IPS DF 19.7 (cell line): ENCODE data around the gene EDN2.

Source experiments
- DNase-seq: peaks from one replicate; pipeline ENCODE4 v3.0.0-alpha.2; 2013; ENCODE audit warnings: low read depth, low spot score

Gene EDN2

GRCh38 chr1:41484402-41485241 is at the start of gene EDN2:
Gene EDN2, minus strand, starts transcription at chr1:41484683. Its CDS starts 82 bp downstream, at chr1:41484601.
- no peak for DNase-seq

- no peak for DNase-seq
Observed at GRCh38 chr1:41533731-41534080, 49.2 kb upstream of the EDN2 start.

- no peak for DNase-seq
Observed at GRCh38 chr1:41533016-41533730, 48.7 kb upstream of the EDN2 start.

- DNase-seq, result no peak
Observed at GRCh38 chr1:41532206-41532975, 47.9 kb upstream of the EDN2 start.

GRCh38 chr1:41530411-41530810 is 45.9 kb upstream of the EDN2 start:
- DNase-seq, result no peak

- DNase-seq, result no peak
Observed at GRCh38 chr1:41529621-41530395, 45.3 kb upstream of the EDN2 start.

GRCh38 chr1:41528726-41529605 is 44.5 kb upstream of the EDN2 start:
- DNase-seq, result no peak

GRCh38 chr1:41528106-41528505 is 43.6 kb upstream of the EDN2 start:
- no peak for DNase-seq

- DNase-seq, result no peak
Observed at GRCh38 chr1:41526956-41527561, 42.6 kb upstream of the EDN2 start.

GRCh38 chr1:41525891-41526587 is 41.6 kb upstream of the EDN2 start:
- no peak for DNase-seq

- DNase-seq, result no peak
Observed at GRCh38 chr1:41524676-41525675, 40.5 kb upstream of the EDN2 start.

GRCh38 chr1:41523949-41524675 is 39.6 kb upstream of the EDN2 start:
- no peak for DNase-seq

GRCh38 chr1:41523071-41523470 is 38.6 kb upstream of the EDN2 start:
- DNase-seq, result no peak

GRCh38 chr1:41521766-41522165 is 37.3 kb upstream of the EDN2 start:
- DNase-seq, result no peak

- DNase-seq, result no peak
Observed at GRCh38 chr1:41520951-41521752, 36.7 kb upstream of the EDN2 start.

GRCh38 chr1:41519667-41520066 is 35.2 kb upstream of the EDN2 start:
- DNase-seq, result no peak

GRCh38 chr1:41518471-41518870 is 34.0 kb upstream of the EDN2 start:
- no peak for DNase-seq
